ENCODE results near the gene TPPP3.

The TPPP3 gene

GRCh38 chr16:67403976-67404555, 10.8 kb upstream of the TPPP3 start:
- no peak for DNase-seq

DNA sequence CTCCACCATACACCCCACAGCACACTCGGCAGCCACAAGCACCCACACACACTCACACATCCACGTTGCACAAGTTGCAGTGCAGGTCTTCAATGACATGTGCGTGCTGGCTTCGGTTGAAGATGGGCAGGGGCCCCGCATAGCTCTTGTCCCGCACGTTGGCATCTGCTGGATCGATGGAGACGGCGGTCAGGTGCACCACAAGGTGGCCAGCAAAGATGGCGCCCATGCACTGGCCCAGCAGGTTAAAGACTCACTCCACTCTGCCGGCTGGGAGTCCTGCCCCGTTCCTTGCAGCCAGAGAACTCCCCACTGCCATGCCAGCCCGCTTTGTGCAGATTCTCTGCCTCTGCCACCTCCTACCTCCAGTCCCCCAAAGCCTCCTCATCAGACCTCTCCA, 7.6 kb upstream of the TPPP3 start:
- no peak for DNase-seq

GRCh38 chr16:67399749-67400704, 6.7 kb upstream of the TPPP3 start:
- DNase-seq = no peak

- peak; percentile 62 to 71 for DNase-seq
These were observed 6.0 kb upstream of the TPPP3 start for GRCh38 chr16:67399218-67399733.

- no peak for DNase-seq
These were observed 5.4 kb upstream of the TPPP3 start for GRCh38 chr16:67398546-67399217.

DNA sequence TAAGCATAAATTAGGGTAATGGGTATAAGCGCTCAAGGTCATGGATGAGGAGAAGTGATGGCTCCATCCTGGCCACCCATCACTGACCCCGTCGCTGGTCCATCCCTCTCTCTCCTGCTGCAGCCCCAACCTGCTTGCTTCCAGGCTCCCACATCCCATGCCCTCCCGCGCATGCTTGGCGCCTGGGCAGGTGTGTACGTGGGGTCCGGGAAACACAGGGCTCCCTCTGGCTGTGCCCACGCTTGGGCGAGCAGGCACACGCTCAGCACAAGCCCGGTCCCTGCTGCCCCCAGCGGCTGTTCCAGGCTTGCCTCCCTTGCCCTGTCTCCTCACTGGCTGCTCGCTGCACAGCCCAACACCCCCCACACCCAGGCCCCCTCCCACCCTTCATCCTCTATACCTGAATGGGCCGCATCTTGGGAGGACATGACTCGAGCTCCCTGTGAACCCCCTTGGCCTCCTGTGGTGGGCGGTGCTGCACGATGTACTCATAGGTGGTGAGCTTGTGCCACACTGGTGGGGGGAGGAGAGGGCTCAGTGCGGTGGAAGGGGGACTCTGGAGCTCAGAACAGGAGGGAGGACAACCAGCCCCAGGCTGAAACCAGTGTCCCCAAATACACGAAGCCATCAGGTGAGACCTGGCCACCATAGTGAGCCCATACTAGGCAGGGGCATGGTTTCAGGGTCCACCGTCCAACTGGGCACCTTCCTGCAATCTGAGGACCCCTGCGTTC, 4.7 kb upstream of the TPPP3 start:
- no peak for DNase-seq

DNA sequence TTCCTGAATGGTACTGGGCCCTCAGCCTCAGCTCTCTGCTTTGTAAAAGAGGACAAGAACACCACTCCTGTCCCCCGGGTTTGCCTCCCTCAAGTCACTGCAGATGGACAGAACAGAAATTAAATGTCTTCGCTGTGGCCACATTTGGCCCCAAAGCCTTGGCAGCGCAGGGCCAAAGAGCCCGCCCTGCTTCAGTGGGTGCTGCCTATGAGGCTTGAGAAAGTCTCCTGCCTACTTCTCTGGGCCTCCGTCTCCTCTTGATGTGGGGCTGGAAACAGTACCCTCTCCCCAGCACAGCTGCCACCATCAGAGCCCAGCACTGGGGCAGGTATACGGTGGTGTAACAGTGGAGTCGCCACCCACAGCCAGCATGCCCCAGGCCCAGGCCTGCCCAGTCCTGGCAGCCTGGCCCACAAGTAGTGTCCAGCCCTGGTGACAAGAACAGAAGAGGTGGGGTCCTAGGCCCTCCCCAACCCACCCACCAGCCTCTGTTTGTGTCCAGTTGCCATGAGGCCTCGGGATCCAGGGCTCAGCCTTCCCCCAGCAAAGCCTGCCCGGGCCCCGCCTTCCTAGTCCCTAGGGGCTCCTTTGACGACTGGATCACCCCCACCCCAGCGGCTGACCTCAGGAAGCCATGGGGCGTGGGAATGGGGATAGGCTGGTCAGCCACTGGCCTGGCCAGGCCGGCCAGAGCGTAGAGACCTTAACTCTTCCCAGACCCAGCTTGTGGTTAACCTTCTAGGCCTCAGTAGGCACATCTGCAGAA, 3.9 kb upstream of the TPPP3 start:
- DNase-seq = no peak

DNA sequence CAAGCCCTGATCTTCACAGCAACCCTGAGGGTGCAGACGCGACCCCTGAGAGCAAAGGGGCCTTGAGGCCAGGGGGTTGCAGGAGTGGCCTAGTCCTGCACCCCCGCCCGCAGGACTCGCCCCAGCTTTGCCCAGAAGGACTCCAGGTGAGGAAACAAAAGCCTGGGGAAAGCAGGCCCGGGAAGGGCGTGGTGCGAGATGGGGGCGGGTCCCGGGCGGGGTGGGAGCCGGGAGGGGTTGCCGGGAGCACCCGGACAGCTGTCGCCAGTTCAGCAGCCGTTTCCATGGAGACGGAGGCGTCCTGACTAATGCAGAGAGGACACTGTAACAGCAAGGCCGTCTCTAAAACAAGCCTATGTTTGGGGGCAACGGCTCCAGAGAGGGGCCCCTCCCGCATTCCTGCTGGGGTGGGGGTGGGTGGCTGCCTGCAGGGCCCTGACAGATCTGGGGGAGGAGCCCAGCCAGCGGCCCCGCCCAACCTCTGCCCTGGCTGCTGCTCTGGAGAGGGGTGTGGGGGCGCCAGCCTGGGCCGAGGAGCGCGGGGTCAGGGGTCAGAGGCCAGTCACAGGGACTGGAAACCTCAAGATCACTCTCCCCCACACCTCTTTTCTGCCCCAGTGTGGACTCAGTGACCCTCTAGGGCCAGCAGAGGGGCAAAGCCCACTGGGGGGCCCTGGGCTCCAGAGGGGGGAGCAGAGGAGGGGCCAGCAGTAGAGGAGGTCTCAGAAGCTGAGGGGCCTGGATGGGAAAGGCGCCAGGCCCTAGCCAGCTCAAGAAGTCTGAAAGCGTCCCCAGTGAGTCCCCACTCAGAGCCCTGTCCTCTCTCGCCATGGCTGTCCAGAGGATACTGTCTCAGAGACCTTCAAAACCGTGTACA, 3.1 kb upstream of the TPPP3 start:
- DNase-seq = no peak

DNA sequence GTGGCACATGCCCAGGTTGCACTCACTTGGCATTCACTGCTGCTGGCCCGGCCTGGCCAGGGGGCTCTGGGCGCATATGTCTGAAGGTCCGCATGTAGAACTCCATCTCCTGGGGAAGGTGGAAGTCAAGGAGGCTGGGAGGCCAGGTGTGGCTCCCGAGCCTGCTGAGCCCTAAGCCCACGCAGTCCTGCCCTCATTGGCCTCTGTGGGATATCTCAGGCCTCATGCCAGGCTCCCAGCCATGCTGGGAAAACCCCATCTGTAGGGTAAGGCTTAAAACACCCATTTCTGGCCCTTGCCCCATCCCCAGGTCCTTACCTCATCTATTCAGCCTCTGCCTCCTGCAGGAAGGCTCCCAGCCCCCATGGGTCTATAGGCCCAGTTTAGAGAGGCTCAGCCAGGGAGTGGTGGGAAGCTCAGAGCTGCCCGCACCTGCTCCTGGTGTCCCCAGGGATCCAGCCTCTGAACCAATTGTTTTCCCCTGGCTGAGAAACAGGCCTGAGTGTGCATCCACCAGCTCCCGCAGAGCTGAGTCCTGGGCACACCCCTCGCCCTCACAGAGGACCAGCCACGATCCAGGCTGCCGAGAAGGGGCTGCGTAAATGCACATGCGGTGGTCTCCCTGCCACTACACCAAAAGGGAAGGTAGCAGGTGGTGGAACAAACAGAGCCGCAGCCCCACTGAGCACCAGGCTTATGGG, 2.3 kb upstream of the TPPP3 start:
- no peak for DNase-seq

DNA sequence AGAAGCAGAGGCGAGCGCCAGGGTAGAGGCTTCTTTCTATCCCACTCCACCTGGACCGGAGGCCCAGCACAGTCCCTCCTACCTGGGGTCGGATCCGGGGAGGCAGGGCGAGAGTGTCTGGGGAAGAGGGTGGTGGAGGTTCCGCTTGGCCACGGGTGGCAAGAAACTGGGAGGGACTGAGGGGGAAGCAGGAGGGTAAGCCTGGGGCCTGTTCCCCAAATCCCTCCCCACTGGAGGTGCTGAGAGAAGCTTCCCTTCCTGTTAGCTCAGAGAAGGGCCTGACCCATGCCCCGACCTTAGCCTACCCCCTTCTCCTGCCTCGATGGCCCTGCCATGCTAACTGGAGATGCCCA, 1.8 kb upstream of the TPPP3 start:
- no peak for DNase-seq

GRCh38 chr16:67394155-67395104, 1.1 kb upstream of the TPPP3 start:
- no peak for DNase-seq

- DNase-seq = no peak
These were observed 473 bp upstream of the TPPP3 start for GRCh38 chr16:67393788-67394154.

GRCh38 chr16:67392301-67393059, 818 bp downstream of the TPPP3 start:
- no peak for DNase-seq

DNA sequence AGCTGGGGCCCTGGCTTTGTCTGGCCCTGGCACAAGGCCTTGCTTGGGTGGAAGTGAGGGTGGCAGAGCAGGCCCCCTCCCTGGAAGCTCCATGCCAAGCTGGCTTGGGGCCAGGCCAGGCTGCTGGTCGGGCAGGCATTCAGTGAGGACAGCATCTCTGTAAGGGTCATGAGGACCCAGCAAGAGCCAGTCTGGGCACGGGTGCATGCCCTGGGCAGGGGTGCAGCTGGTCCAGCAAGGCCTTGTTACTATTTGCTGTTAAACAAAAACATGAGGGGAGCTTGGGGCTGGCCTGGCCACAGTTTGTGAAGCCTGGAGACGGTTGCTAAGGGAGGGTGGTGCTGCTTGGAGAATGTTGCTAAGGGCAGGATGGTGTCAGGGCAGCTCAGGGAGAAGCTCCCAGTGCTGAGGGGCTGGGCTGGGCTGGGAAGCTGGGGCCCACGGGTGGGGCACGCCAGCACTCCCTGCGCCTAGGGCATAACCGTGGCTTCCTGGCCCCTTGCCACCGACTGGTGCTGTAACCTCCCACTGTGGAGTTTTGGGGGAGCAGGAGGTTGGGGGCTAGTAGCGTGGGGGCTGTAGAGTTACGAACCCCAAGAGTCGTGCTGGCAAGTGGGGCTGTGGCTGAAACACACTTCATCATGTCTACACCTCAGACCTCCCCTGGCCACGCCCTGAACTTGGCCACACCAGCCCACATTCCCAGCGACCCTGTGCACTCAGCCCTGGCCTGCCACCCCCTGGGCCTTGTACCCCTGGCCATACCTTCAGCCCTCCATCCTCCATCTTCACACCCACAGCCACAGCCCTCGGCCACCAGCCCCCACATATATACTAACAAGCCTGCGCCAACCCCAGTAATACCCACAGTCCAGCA, 1.6 kb downstream of the TPPP3 start:
- DNase-seq = no peak

- DNase-seq = no peak
These were observed 2.4 kb downstream of the TPPP3 start for GRCh38 chr16:67390816-67391423.

GRCh38 chr16:67389911-67390815, 3.1 kb downstream of the TPPP3 start:
- no peak for DNase-seq

Data from stimulated activated CD4-positive, alpha-beta T cell treated with anti-CD3 and anti-CD28 coated beads, Interleukin-2, amount 100 ng/mL, for 24 hours (primary cell).